Left hindlimb (tissue), 1 donor: ENCODE measurements around the gene LONRF2.
A peak's percentile ranks its signal among the peaks of the same experiment; 100 is the strongest.

Source experiments
- DNase-seq: peaks from one replicate; pipeline ENCODE4 v3.0.0-alpha.2; 2018

Gene LONRF2

DNA sequence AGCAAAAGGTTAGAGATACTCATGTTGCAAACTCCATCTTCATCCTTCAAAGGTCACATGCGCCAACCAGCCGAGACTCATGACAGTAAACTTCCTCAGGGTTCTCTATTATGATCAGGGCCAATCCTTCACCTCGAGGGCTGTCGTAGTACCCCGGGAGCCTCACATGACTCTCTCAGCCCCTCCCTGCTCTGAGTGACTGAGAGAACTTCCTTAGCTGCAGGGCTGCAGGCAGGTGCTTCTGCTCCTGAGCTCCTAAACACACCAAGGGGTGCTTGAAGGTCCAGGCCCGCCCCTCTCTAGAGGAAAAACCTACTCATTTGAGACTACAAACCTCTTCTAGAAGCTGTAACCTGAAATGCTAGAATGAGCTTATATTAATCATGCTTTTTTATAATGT lies 48.2 kb downstream of the LONRF2 start:
- no peak for DNase-seq

DNA sequence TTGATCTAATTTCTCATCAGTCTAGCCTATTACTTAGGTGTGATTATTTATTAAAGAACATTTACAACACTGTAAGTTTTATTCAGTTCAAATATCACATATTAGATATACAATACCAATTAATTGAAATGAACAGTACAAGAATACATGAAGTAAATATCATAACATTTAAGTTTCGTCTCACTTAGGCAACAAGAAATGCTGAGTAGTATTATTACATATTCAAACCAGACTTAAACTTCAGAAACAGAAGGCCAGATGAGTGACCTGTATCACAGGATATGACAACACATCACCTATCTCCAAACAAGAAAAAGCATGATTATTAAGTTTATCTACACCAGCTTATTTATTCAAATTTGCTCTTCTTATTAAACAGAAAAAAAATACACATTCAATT lies 48.9 kb downstream of the LONRF2 start:
- DNase-seq, result no peak

DNA sequence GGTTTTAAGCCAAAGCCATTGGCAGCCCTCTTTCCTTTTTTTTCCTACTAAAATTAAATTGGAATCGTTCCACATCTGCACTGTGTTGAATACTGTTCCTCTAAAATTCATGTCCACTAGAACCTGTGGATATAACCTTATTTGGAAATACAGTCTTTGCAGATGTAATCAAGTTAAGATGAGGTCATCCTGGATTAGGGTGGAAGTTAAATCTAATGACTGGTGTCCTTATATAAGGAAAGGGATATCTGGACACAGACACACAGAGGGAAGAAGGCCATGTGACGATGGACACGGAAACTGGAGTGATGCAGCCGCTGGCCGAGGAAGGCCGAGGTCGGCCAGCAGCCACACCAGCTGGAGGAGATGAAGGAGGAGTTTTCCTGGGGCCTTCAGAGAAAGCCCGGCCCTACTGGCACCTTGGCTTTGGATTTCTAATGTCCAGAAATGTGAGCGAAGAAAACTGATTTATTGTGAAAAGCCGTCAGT lies 49.4 kb downstream of the LONRF2 start:
- peak; percentile 70 for DNase-seq

DNA sequence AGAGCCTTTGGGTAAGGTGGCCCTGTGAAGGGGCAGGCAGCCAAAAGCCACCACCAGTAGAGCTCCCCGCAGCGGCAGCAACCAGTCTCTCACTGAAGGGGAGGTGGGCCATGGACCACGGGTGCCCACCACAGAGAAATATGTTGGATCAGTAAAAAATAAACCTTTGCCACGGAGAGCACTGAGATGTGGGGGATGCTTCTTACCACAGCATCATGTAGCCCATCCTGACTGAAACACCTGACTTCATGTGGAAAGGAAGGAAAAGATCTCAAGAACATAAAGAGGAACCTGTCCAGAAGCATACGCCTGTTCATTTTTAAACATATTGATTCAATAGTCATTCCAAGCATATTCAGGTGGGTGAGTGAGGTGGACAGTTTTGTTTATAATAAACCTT lies 51.1 kb downstream of the LONRF2 start:
- no peak for DNase-seq

DNA sequence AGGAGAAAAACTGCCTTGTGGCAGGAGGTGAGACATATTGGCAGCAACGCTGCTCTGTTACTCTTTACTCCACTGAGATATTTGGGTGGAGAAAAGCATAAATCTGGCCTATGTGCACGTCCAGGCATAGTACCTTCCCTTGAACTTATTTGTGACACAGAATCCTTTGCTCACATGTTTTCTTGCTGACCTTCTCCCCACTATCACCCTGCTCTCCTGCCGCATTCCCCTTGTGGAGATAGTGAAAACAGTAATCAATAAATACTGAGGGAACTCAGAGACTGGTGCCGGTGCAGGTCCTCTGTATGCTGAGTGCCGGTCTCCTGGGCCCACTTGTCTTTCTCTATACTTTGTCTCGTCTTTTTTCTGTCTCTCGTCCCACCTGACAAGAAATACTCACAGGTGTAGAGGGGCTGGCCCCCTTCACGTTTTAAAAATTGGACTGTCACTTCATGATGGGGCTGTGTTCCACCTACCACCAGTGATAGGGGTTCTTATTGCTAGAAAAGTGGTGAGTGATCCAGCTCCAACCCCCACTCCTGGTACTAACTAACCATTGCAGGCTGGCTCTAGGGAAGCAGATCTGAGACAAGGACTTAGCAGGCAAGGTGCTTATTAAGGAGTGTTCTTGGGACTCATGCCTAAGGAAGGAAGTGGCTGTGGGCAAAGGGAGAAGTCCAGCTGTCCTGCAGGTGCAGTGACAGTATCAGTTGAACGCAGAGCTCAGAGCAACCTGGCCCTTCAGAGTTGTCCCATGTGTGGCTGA lies 51.7 kb downstream of the LONRF2 start:
- no peak for DNase-seq

DNA sequence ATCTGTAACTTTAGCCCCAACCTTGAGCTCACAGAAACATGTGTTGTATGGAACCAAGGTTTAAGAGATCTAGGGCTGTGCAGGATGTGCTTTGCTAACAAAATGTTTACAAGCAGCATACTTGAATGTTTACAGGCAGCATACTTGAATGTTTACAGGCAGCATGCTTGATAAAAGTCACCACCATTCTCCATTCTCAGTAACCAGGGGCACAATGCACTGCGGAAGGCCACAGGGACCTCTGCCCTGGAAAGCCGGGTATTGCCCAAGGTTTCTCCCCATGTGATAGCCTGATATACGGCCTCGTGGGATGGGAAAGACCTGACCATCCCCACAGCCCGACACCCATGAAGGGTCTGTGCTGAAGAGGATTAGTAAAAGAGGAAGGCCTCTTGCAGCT lies 52.4 kb downstream of the LONRF2 start:
- no peak for DNase-seq

DNA sequence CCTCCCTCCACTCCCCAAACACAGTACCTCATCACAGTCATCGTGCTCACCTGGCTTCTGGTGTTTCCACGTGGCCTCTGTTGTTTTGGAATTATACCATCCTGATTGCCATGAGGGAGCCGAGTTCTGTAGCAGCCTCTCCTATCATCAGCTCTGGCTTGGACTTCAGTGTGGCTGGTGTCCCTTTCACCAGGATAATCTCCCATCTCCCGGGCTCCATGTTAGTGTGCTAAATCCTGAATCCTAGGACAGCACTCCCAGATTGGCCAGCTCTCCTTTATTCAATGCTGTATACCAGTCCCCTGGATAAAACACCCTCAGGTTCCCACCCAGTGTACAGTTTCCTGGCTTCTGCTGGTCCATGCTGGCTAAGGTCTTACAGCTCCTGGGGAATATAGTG lies 53.3 kb downstream of the LONRF2 start:
- DNase-seq, result no peak

DNA sequence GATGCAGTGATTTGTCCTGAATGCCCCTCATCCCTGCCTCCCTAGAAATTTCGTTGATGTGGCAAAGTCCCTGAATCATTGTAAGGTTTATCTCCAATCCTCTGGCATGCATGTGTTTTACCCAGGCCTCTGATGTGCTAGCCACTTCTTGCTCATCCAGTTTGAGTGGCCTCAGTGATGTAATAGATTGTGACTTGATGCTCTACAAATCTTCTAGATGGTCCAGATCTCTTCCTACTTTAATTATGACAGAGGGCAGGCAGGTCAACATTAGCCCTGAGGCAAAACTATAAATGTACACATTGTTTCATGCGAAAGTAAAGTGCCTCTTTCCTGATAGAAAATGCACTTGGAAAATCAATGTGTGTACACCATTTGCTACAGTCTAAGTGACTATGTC lies 54.5 kb downstream of the LONRF2 start:
- DNase-seq, result no peak

DNA sequence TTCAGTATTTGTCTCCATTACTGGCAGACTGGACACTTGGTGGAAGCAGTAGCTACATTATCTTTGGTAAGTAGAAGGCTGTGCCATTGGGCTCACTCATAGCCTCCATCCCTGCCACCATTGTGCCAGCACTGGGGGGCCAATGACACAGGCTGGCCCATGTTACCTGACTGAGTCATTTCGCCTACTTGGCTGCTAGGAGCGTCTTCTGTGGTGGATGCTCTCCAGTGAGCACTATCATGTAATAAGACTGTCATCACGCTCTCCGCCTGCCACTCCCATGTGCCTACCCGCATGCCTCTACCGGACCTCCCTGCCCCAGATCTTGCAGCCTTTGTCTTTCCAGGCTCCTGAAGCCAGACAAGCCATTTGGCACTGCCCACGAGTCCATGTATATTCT lies 56.2 kb downstream of the LONRF2 start:
- DNase-seq, result no peak

DNA sequence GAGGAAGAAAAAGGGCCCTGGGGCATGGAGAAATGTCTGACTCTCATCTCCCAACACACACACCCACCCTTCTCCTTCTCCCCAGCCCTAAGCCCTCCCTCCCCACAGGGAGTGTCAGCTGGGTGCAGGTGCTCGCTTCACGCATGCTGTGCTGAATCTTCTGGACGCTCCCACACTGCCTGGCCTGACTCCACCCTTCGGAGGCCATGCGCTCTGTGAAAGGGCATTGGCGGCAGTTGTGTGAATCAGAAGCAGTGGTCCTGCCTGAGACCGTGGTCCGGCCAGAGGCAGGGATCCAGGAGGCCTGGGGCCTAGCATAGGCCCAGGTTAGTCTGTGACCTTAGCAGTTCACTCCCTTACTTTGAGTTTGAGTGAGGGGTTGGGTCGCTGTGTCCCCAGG lies 57.1 kb downstream of the LONRF2 start:
- no peak for DNase-seq

DNA sequence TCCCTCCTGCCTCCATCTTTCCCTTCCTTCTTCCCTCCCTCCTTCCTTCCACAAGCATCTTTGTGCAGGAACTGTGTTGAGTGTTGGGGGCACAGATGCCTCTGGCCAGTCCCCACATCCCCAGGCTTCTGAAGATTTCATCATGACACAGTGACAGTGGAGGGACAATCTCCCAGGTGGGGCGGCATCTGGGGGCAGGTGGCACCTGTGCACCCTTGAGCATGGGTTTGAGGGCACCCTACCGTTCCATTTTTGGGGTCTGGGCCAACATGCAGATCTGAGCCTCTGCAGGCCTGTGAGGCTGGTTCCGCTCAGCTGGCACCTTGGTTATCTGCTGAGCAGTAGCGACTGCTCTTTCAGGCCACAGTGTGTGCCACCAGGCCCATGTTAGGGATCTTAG lies 57.6 kb downstream of the LONRF2 start:
- DNase-seq, result no peak

DNA sequence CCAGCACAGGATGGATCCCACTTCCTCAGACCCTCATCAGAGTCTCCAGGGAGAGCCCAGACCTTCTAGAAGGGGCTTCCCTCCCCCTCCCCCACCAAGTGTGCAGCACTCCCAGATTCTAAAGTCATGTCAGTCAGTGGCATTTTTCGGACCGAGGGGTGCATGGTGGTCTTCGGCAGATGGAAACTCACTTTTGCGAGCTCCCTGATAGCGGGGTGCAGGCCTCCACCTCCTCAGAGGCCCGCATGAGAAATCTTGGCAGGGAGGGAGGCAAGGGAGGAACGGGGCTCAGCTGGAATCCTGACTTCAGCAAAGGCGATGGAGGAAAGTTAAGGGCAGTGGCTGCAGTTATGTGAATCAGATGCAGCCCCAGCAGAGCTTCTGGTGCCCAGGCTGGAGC lies 58.2 kb downstream of the LONRF2 start:
- DNase-seq, result no peak

DNA sequence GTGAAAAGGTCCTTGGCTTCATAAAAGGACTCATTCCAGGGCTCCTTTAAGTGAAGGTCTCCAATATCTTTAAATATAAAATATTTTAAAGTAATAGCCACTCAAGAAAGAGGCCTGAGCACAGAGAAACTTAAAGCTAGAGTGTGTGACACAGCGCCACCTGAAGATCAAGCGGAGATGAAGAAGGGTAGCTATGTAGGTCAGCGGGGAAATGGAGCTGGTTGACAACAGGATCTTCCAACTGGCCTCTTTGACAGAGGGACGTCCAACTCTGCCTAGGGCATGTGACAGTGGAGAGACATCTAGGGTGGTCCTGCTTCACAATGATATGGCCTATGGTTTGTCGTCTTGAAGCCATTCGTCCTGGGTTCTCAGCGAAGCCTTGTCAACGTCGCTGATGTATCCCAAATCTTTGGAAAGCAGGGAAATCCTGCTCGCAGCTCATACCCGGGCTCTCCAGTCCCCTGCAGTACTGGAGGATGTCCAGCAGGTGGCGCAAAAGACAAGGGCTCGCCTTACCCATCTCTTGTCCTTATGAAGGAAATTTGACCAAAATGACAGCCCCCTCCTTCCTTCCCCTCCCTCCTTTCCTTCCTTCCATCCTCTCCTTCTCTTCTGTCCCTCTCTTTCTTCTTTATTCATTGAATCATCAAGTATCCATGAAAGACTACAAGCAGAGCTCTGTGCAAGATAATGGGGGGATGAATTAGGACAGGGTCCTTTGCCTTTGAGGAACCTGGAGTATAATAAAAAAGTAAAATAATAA lies 59.6 kb downstream of the LONRF2 start:
- peak; percentile 64 for DNase-seq

DNA sequence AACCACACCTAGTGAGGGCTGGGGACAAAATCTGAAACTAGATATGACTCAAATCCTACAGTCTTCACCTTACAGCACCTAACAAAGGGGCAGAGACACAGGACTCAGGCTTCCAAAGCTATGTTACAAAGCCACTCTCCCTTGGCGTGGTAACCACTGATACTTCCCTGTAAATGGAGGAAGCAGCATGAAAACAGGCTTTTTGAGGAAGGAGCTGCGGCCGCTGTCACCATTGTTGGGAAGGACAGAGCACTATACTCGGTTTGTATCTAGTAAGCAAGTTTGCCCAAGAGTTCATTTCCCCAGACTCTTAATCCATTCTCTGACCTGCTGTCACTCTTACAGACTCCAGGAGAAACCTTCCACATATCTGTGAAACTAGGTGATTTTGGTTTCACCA lies 60.3 kb downstream of the LONRF2 start:
- no peak for DNase-seq

DNA sequence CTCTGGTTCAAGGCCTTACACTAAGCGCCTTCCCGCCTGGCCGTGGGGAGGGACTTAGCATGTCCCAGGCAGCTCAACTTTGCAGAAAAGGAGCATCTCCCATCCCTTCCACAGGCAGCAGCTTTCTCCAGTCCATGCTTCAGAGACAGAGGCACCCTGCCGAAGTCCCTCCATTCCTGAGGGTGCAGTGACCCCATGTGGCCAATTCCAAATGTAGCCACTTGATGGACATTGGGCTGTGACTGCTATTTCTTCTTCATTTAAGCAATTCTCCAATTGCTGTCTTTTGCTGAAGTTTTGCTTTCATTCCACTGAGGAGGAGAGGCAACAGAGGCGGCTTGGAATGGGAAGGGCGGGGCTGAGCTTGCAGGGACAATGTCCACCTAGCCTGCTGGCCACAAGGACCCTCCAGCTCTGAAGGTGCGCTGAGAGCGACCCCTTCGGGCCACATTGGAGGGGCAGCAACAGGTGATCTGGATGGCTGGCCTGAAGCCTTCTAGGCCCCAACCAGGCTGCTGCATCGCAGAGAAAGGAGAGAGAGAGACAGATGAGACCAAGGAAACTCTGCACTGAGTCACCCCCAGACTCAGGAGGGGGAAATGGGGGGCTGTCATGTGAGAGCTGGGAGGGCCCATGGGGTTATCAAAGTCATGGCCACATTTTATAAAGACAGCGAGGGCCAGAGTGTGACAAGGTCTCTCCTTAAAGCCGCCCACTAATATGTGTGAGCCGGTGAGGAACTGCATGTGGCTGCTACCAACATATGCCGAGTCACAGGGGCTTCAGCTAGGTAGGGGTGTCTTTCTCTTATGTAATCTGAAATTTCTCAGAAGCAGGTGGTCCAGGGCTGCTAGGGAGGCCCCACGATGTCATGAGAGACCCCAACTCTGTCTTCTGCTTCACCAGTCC lies 61.3 kb downstream of the LONRF2 start:
- peak; percentile 86 for DNase-seq

DNA sequence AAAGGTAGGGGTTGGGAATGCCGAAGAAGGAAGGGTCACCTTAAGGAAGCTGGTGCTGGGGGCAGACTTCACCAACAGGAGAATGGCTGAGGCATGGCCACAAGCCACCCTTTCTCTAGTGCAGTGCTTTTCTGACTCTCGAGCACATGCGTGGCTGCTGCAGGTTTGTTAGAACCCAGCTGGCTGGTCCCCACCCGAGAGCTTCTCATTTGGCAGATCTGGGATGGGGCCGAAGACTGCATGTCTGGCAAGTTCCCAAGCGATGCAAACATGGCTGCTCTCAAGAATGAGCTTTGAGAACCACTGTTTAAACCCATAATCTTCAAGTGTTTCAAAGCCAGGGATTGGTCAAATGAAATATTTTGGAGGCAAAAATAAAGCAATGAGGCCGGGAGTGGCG lies 63.2 kb downstream of the LONRF2 start:
- DNase-seq, result no peak

DNA sequence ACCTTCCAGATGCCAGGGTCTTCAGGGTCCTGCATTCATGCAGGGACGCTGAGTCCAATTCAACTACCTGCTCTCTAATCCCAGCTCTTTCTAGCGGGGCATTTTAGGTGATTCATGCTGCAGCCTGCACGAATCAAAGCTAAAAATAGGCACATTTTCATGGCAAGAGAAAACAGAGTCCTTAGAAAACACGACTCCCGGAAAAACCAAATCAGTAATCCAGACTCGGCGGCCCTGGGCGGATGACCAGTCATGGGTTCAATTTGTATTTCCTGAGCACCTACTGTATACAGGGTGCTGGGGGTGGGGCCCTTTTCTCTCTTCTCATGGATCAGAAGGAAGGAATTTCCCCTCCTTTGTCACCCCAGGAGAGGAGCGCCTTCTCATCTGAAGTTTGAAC lies 64.4 kb downstream of the LONRF2 start:
- DNase-seq, result no peak

DNA sequence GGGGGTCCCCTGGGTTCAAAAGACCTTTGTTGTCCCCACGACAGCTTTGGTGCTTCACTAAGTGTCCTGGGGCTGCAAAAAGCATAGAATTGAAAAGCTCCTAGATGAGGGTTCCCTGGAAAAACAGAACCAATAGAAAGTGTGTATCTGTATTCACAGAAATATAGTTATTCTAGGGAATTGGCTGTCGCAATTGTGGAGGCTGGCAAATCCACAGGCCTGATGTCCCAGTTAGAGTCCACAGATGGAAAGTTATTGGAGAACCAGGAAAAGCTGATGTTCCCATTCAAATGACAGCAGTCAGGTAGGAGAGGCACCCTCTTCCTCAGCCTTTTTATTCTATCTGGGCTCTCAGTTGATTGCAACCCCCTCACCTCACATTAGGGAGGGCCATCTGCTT lies 65.5 kb downstream of the LONRF2 start:
- DNase-seq, result no peak

DNA sequence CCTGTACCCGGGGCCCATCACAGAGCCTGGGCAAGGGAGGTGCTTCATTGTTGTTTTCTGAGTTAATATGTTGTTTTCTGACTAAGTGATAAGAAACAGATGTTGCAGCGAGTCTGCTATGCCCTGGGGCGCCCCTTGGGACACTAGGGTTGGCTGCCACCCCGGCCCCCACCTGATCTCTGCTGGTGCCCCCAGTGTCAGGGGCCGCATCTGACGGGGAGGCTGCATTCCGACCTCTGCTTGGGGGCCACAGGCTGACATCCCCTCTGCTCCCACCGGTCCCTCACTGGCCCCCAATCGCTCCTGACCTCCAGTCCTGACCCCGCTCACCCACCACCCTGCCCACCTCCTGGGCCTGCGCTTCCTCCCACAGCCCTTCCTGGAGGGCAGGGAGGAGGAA lies 65.9 kb downstream of the LONRF2 start:
- DNase-seq, result no peak

DNA sequence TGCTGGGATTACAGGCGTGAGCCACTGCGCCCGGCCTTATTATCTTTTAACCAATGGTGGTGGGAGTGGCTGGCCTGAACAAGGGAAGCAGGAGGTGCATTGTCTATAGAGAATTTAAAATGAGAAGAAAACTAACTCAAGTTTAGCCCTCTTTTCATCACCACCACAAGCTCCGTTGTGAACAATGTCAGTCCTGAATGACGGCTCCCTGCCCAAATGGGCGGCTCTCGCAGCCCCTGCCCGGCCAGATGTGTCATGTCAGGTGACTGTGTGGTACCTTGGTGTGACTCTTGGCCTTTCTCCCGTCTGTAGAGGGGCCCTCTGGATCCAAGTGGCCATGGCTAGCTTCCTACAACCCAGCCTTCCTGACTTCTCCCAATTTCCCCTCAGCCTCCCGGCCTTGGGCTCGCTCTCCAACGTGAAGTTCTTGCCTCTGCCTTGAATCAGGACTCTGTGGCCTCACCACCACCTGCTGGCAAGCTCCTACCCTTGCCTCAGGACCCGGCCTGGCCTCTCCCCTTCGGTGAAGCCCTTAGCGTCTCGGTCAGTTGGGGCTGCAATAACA lies 67.6 kb downstream of the LONRF2 start:
- no peak for DNase-seq

DNA sequence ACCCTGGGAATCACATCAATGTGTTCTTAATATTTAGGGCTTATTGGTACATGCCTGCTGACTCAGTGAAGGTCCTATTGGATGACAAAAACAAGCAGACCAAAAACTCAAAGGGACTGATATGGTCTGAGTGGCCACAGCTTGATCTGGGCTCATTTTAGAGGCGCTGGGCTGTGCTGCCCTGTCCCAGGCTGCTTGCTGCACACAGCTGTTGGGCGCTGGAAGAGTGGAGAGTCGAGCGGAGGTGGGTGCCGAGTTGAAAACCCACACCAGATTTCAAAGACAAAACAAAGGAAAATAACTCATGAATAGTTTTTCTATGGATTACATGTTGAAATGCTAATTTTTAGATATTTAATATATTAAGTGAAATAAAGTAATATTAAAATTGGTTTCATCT lies 68.5 kb downstream of the LONRF2 start:
- no peak for DNase-seq

DNA sequence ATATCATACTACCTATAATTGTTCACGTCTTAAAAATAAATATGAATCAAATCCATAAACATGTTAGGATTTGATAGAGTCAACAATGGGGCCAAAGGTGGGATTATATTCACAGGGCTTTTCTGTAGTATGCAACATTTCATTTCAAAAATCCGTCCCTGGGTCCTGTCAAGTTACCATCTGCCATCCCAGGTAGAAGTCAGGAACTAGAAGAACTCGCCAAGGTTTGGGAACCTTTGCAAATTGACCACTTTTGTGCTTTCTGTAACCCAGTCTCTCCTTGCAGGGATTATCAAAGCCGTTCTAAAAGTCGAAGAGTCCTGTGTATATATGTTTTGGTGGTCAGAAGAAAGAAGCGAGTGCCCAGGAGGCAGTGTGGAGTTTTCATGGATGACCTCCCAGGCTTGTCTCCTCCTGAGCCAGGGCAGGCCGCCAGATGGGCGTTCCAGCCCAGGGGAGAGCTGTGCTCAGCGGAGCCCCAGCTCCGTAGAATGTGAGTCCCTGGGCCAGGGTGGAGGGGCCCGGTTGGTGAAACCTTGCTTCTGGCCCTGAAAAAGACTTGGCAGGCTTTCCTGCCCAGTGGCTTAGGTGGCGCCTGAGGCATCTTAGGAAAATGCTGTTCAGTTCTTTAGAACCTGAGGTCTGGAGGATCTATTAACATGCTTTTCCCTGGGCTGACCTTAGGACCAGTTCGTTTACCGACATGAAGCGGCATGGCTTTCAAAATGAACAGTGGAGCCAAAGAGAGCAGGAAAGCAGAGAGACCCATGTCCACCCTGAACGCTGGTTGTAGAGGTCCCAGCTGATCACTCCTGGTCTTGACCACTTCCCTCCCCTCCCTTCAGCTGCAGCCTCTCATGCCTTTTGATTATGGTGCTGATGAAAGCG lies 69.2 kb downstream of the LONRF2 start:
- no peak for DNase-seq
